HepG2 (cell line): ENCODE data around the gene UNCX.

Experiments used
- MLLT10 ChIP-seq: sonication (generic); formaldehyde crosslinking; IDR thresholded peaks from 2 replicates; pipeline ENCODE4 v1.4.0; 2020; ENCODE audit warnings: missing genetic modification reagents
- PATZ1 ChIP-seq: sonication (generic); formaldehyde crosslinking; IDR thresholded peaks from 2 replicates; pipeline ENCODE4 v1.4.0; 2020; ENCODE audit warnings: missing genetic modification reagents
- TCF7L2 ChIP-seq: IDR thresholded peaks from 2 replicates; pipeline ENCODE4 v1.6.1; 2011; ENCODE audit warnings: mild to moderate bottlenecking, low read depth, low read length, moderate library complexity
- ZMYM4 ChIP-seq: sonication (generic); formaldehyde crosslinking; IDR thresholded peaks from 2 replicates; pipeline ENCODE4 v1.8.1; 2023; ENCODE audit warnings: mild to moderate bottlenecking, missing genetic modification reagents
- ZNF274 ChIP-seq: sonication (generic); formaldehyde crosslinking; IDR thresholded peaks from 2 replicates; pipeline ENCODE4 v1.5.1; 2020; ENCODE audit warnings: mild to moderate bottlenecking, missing genetic modification reagents
- ZNF556 ChIP-seq: sonication (generic); formaldehyde crosslinking; IDR thresholded peaks from 2 replicates; pipeline ENCODE4 v1.4.0; 2020; ENCODE audit warnings: mild to moderate bottlenecking, missing genetic modification reagents, borderline replicate concordance
- ZNF709 ChIP-seq: sonication (generic); formaldehyde crosslinking; IDR thresholded peaks from 2 replicates; pipeline ENCODE4 v1.5.0; 2020; ENCODE audit warnings: mild to moderate bottlenecking, missing genetic modification reagents
- TF ChIP-seq, protein P1 (sequence below): sonication (generic); formaldehyde crosslinking; IDR thresholded peaks from 2 replicates; pipeline ENCODE4 v1.5.0; 2020; ENCODE audit warnings: mild to moderate bottlenecking, missing genetic modification reagents, moderate library complexity

GRCh38 chr7:1255817-1256340 is 23.2 kb downstream of the UNCX start:
- no peak for TF ChIP-seq ZMYM4 (CRISPR knock-in tag)
- no peak for TF ChIP-seq ZNF709
- TF ChIP-seq MLLT10 (CRISPR knock-in tag), result no peak
- TF ChIP-seq ZNF556 (CRISPR knock-in tag), result no peak
- TF ChIP-seq TCF7L2, result no peak
- TF ChIP-seq ZNF274 (CRISPR knock-in tag), result no peak
- TF ChIP-seq, protein P1, sequence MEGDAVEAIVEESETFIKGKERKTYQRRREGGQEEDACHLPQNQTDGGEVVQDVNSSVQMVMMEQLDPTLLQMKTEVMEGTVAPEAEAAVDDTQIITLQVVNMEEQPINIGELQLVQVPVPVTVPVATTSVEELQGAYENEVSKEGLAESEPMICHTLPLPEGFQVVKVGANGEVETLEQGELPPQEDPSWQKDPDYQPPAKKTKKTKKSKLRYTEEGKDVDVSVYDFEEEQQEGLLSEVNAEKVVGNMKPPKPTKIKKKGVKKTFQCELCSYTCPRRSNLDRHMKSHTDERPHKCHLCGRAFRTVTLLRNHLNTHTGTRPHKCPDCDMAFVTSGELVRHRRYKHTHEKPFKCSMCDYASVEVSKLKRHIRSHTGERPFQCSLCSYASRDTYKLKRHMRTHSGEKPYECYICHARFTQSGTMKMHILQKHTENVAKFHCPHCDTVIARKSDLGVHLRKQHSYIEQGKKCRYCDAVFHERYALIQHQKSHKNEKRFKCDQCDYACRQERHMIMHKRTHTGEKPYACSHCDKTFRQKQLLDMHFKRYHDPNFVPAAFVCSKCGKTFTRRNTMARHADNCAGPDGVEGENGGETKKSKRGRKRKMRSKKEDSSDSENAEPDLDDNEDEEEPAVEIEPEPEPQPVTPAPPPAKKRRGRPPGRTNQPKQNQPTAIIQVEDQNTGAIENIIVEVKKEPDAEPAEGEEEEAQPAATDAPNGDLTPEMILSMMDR (CRISPR knock-in tag), result no peak
- TF ChIP-seq PATZ1 (CRISPR knock-in tag), result no peak
